ENCODE results near the gene TST.

- TF ChIP-seq POLR2AphosphoS5 (IDR thresholded peaks at IDR 0.05; ENCODE audit: insufficient read depth, low read depth, low read length) (no peak), MAX (IDR thresholded peaks at IDR 0.05; ENCODE audit: insufficient read depth, insufficient read length) (no peak), CTCF (IDR thresholded peaks at IDR 0.05; ENCODE audit: extremely low read depth in 1 of 2, insufficient read depth in 1 of 2, low read depth in 1 of 2, low read length in 2 of 2) (no peak), MYC (IDR thresholded peaks at IDR 0.05; ENCODE audit: low read depth, low read length) (no peak), FOS (IDR thresholded peaks at IDR 0.05; ENCODE audit: borderline replicate concordance, insufficient read depth, low read length) (no peak), POLR2A (IDR thresholded peaks at IDR 0.05; ENCODE audit: low read depth, low read length) (no peak), EZH2 (IDR thresholded peaks at IDR 0.05; ENCODE audit: borderline replicate concordance, low read depth, low read length, severe bottlenecking) (no peak), JUN (IDR thresholded peaks at IDR 0.05; ENCODE audit: borderline replicate concordance, insufficient read depth, insufficient read length, low read depth) (no peak)
Measured at GRCh38 chr22:37054600-37055365, 35.5 kb upstream of the TST start.
